Choroid plexus epithelial cell (primary cell): ENCODE data around the gene FDPS.

Experiments used
- DNase-seq: peaks from one replicate; pipeline ENCODE4 v3.0.0-alpha.2; 2010; ENCODE audit warnings: low read depth
- H3K4me3 ChIP-seq: 2 replicates; pipeline ENCODE4 v1.5.1; 2011; ENCODE audit warnings: low read depth, mild to moderate bottlenecking, control low read depth, low read length, moderate library complexity
- CTCF ChIP-seq: conservative IDR thresholded peaks from 2 replicates; pipeline ENCODE4 v1.5.1; 2011; ENCODE audit warnings: low read depth, mild to moderate bottlenecking, control low read depth, inconsistent platforms, low read length, moderate library complexity

FDPS gene

GRCh38 chr1:155277902-155278688 lies 30.6 kb upstream of the FDPS start:
- peak overlapping the region; percentile 72 for H3K4me3 ChIP-seq
- peak; percentile 52 for TF ChIP-seq CTCF
- DNase-seq: peak; percentile 31

GRCh38 chr1:155278689-155279160 lies 29.9 kb upstream of the FDPS start:
- no peak for DNase-seq
- no peak for TF ChIP-seq CTCF
- H3K4me3 ChIP-seq: no peak overlapping the region

- H3K4me3 ChIP-seq: no peak overlapping the region
- no peak for DNase-seq
- no peak for TF ChIP-seq CTCF
These were observed 29.4 kb upstream of the FDPS start for GRCh38 chr1:155279268-155279667.

- no peak for DNase-seq
- no peak overlapping the region for H3K4me3 ChIP-seq
- TF ChIP-seq CTCF: no peak
These were observed 26.1 kb upstream of the FDPS start for GRCh38 chr1:155282488-155283091.

GRCh38 chr1:155284476-155284875 lies 24.2 kb upstream of the FDPS start:
- DNase-seq: no peak
- H3K4me3 ChIP-seq: no peak overlapping the region
- no peak for TF ChIP-seq CTCF

GRCh38 chr1:155285063-155285462 lies 23.6 kb upstream of the FDPS start:
- no peak for TF ChIP-seq CTCF
- H3K4me3 ChIP-seq: no peak overlapping the region

More at GRCh38 chr1:155285063-155285462, 23.6 kb upstream of the FDPS start:
- DNase-seq: no peak
